ENCODE data around the gene FOXI3.

FOXI3 gene

DNA sequence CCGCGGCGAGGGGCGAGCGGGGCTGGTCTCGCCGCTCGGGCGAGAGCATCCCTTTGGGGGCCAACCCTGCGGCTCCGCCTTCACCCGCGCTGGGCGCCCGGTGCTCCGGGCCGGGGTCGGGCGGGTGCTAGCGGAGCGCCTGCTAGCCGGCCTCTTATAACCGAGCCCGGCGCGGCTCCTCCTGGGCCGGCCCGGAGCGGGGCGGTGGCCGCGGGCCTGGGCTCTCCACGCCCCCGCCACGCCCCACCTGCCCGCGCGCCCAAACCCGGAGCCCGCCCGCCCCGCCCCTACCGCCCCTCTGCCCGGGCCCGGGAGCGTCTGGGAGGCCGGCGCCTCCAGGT is at the start of gene FOXI3:
Gene FOXI3, minus strand, starts transcription at position 129 of the 341 bp plus-strand sequence. CDS start 158 bp downstream, outside the sequence.
- no peak for DNase-seq

DNA sequence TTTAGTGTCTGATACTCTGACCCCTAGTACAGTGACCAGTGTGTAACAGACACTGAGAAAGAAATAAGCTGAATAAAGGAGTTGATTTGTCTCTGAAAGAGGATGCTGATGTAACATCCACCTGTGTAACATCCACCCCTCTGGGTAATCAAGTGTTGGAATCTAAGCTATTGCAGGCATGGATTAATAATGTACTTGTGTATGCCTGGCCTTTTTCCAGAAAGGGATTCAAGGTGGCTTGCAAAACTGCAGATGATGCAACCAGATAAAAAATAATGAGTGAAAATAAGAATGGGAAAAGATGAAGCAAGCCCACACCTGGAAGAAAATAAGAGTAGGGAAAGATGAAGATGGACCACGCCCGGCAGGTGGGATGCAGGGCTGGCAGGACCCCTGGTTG is 48.2 kb upstream of the FOXI3 start:
- DNase-seq, result no peak

DNA sequence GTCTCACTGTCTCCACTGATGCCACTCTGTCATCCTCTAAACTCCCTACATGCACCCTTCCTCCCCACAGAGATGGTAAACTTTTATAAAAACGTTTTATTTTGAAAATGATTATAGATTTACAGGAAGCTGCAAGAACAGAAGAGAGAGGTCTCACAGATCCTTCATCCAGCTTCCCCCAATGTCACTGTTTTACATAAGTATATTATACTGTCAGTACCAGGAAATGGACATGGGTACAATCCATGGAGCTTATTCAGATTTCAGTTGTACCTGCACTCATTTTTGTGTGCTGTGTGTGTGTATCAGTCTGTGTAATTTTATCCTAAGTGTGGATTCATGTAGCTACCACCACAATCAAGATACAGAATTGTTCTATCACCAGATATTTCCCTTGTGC is 46.7 kb upstream of the FOXI3 start:
- no peak for DNase-seq

DNA sequence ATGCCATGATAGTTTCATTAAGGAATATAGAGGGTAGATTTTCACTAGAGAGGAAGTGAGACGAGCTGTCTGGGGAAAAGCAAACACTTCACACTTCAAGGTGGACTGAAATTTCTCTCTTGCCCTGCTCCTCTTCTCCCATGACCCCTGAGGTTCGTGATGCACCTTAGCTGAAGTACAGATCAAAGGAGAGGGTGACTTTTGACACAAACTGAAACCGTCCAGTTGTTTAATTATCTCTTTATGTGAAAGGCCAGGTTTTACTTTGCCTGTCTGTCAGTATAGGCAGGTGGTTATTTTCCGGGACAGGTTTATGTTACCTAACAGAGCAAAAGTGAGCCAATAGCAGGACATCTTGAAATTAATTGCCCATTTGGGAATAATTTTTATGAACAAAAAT is 41.0 kb upstream of the FOXI3 start:
- no peak for DNase-seq

DNA sequence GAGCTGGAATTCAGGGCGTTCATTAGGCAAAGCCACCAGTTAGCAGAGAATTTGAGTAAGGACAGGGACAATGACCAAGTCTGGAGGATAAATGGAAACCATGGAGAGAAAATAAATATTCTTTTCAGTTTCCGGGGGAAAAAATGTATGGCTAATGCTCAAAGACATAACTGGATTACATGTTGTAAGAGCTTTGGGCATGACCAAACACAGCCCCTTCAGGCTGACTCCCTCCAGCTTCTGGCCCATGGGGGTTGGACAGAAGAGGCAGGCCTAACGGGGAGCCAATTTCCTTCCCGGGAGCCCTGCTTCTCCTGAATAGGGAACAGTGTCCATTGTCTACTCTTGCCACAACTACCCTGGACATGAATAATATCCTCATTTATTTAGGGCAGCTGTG is 39.5 kb upstream of the FOXI3 start:
- DNase-seq, result no peak

DNA sequence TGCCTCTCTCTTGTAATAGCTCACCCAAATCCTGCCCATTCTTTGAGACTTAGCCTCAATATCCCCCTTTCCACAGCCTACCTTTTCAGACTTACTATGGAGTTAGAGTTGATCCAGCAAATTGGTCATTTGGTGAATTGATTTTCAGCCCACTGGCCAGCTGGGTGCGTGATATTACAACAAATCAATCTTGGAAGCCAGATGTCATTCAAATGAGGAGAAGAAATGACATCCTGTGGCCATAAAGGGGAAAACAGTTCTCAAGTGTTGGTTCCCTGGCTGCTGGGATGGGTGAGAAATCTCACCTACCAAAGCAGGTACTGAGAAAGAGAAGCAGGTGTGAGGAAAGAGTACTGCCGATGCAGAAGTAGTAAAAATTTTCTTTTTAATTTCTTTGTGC is 36.7 kb upstream of the FOXI3 start:
- no peak for DNase-seq

DNA sequence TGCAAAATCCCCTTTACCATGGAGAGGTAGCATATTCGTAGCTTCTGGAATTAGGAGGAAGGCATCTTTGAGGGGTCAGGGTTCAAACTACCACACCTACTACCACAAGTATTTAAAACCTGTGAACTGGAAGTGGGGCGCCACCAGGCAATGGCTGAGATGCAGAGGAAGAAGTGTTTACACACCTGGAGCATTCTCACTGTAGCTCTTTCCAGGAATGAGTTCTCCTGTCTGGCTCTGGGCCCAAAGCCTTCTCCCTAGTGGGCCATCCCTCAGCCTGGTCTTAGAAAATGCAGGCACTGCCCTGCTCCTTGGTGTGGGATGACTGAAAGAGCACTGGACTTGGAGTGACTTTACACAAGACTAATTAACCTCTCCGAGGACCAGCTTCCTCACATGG is 30.7 kb upstream of the FOXI3 start:
- no peak for DNase-seq

DNA sequence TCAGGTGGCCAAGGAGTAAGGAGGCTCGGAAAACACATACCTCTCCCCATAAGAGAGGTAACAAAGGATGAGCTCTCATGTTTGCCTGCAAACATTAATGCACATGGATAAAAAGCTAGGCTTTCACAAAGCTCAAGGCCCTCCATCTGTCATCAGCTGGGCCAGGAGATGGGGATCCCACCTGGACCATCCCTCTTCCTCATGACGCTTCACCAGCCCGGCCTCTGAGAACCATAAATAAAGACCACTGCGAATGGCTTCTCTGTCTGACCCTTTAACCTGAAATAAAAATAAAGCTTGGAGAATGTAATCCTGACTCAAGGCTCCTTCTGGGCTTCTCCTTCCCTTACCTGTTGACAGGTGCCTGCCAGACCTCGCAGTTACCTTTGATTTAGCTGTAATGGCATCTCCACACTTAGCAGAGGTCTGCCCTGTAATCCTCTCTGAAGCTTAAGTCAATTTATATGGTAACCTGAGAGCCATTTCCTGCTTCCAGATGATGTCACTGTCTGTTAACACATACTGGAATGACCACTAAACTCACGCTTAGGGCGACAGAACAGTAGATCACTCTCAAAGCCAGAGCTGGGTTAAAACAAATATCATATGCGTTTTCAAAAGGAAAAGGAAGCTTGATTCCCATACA is 29.3 kb upstream of the FOXI3 start:
- no peak for DNase-seq

DNA sequence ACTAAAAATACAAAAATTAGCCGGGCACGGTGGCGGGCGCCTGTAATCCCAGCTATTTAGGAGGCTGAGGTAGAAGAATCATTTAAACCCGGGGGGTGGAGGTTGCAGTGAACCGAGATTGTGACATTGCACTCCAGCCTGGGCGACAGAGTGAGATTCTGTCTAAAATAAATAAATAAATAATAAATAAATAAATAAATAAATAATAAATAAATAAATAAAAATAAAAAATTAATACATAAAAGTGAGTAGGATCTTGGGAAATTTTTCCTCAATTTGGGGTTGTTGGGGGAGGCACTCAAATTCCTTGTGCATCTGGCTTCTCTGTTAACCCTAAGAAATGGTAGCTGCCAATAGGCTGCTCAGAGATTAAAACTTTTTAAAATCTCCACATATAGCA is 20.3 kb upstream of the FOXI3 start:
- DNase-seq, result no peak

DNA sequence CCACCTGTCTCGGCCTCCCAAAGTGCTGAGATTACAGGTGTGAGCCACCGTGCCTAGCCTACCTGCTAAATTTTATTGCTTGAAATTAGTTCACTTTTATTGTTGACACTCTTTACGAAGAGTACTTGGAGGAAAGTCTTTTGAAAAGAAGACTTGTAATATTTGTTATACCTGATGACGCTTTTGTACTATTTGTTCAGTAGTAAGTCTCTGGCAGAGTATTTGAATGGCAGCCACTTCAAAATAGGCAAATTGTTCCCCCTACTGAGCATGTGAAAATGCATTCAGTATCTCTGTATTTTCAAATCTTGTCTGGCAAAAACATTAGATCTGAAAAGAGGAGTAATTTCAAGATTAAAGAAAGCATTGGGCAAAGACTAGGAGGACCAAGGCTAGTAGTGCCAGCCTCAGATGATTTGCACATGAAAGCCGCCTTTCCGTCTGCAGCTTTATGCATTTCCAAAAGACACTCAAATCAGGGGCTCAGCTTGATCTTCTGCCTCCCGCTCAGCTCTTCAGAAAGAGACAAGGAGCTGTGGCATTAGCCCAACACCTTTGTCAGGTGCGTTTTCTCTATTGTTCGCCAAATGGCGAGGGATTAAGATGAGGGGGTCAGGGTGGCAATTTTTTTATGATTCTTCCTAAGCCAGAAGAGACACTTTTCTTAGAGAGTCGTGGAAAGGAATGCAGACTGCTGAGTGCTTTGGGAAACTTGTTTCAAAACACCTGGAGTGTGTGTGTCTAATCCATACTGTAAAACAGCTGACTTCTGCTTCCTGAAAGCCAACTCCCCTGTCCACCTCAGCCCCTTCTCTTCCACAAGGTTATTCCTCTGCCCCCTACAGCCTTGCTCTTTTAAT is 18.8 kb upstream of the FOXI3 start:
- DNase-seq, result no peak

DNA sequence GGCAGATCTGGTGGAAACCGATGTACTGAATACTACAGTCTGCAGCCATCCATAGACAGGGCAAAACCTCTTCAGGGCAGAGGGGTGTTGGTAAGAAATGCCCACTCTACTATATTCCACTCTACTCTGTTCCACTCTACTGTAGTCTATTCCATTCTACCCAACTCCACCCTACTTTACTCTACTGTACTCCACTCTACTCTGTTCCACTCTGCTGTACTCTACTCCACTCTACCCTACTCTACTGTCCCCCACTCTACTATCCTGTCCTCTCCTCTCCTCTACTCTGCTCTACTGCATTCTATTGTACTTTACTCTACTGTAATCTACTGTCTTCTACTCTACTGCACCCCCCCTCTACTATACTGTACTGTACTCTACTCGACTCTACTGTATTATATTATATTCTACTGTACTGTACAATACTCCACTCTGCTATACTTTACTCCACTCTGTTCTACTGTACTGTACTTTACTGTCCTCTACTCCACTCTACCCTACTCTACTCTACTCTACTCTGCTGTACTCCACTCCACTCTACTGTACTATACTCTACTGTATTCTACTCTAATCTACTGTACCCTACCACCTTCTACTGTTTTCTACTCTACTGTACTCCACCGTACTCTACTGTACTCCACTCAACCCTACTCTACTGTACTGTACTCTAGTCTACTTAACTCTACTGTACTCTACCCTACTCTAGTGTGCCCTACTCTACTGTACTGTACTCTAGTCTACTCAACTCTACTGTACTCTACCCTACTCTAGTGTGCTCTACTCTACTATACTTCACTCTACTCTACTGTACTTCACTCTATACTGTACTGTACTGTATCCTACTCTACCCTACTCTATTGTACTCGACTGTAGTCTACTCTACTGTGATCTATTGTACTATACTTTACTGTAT is 17.0 kb upstream of the FOXI3 start:
- DNase-seq, result no peak

DNA sequence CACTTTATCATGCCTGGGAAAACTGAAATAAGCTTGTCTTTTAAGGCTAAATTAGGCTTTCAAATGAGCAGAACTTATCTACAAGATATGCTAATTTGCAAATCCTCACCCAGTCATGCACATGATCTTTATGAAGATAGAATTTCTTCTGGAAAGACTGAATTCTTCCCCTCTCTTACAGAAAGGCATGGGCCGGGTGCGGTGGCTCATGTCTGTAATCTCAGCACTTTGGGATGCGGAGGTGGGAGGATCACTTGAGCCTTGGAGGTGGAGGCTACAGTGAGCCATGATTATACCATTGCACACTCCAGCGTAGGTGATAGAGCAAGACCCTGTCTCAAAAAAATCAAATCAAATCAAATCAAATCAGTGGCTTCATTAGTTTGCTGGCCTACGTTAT is 11.7 kb upstream of the FOXI3 start:
- no peak for DNase-seq

DNA sequence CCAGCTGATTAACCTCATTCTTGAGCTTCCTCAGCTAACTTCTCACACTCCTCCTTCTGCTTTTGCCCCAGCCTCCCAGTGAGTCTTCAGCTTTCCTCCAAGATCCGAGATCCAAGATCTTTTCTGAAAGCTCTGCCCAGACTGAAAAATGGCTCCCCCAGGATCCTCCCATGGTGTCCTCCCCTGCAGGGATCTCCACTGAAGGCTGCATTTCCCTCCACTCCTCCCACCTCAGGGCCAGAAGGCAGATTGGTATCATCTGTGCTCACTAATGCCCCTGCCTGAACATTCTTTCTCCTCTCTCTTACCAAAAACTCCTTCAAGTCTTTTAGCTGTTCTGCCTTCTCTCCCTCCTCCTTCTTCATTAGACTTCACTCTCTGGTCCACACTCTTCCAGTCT is 6.1 kb upstream of the FOXI3 start:
- DNase-seq, result no peak

DNA sequence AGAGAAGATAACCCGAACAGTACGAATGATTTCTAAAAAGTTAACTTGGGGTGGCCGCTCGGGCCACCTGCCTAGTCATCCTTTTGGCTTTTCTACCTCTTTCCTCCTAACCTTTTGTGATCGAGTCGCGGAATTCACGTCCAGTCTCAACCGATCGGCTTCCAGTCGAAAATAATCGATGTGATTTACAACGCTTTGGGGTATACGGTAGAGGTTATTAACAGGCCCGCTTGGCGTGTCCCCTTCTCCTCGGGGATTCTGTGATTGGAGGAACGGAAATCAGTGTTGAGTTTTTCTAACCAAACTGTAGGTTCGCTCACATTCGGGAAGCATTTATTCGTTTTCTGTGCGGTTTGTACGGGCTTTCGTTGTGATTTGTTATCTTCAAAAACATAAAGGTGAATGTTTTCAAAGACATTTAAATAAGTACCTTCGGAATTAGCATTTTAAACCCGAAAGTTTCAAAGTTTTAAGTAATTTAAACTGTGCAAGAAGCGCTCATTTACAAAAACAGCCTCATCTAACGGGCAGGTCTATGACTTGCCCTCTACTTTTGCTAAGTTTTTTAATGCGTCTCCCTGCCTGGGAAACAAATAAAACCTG is 588 bp upstream of the FOXI3 start:
- no peak for DNase-seq

DNA sequence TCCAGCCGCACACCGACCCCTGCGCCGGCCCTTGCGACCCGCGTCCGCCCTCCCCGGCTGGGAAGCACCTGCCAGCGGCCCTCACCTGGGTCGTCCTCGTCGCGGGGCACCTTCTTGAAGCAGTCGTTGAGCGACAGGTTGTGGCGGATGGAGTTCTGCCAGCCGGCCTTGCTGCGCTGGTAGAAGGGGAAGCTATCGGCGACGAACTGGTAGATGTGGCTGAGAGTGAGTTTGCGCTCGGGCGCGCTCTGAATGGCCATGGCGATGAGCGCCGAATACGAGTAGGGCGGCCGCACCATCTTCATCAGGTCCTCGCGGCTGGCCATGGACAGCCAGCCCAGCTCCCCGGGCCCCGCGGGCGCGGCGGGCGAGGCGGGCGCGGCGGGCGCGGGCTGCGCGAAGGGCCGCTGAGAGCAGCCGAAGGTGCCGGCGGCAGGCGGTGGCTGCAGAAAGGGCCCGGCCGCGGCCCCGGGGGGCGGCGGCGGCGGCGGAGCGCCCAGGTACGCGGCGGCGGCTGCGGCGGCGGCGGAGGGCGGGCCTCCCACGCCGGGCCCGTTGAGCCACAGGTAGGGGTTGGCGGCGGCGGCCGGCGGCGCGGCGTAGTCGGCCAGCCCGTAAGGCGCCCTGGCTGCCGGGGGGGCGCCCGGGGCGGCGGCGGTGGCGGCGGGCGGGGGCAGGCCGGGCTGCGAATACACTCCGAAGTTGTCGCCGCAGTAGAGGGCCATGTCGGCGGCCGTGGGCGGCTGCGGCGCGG is 505 bp downstream of the FOXI3 start:
- DNase-seq, result no peak

DNA sequence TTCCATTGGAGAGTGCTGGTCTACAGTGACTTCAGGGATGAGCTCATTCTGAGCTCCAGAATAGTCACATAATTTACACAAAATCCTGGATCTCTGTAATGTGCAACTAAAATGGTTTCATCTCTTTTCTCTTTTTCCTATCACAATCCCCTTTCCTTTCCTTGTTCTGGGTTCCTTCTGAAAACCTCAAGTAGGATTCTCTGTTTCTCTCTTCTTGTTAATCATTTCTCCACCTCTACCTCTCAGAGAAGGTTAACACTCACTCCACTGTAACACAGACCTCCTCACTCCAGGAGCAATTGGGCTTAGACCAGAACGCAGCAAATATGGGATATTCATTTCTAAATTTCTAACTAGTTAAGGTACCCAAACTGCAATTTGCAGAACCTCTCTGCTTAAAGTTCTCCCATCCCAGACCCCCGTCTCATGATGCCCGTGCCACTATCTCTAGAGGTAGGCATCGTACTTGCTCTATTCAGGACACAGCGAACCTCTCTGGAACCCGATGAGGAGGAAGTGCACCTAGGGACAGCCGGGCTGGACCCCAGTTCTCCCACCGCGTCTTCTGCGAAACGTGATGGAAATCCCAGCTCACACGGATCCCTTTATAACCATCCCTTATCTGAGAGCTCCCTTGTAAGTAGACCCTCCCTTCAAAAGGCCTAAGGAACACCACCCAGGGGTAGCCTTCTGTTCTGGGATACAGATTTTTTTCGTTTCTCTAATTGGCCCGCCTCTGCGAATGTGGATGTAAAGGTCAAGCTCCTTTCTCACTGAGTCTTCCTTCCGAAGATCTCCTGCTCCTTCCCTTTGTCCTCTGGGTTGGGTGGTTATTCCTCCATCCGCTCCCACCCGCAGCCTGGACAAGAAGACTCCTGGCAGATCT is 1.3 kb downstream of the FOXI3 start:
- no peak for DNase-seq

DNA sequence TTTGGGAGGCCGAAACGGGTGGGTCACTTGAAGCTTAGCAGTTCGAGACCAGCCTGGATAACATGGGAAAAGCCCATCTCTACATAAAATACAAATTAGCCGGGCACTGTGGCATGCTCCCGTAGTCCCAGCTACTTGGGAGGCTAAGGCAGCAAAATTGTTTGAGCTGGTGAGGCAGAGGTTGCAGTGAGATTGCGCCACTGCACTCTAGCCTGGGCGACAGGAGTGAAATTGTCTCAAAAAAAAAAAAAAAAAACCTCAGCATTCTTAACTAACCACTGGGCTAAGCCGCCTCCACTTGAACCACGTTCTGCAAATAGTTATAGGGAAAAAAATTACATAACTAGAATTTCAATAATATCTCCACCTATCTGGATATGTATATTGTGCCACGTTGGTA is 2.3 kb downstream of the FOXI3 start:
- no peak for DNase-seq

DNA sequence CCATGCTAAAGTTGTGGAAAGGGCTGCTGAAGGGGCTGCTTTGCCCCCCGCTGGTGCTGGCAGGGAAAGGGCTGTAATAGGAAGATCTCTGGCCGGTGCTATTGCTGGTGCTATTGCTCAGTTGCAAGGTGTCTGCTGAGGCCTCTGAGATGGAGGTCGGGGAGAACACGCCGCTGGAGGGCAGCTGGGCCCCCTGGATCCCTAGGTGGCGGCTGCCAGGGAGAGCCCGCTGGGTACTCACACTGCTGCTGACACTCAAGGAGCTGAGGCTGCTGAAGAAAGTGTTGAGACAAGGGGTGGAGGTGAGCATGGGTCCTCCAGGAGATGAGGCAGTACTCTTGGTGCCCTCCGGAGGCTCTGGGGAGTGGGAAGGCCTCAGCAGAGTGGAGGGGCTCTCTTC is 4.2 kb downstream of the FOXI3 start:
- DNase-seq, result no peak

DNA sequence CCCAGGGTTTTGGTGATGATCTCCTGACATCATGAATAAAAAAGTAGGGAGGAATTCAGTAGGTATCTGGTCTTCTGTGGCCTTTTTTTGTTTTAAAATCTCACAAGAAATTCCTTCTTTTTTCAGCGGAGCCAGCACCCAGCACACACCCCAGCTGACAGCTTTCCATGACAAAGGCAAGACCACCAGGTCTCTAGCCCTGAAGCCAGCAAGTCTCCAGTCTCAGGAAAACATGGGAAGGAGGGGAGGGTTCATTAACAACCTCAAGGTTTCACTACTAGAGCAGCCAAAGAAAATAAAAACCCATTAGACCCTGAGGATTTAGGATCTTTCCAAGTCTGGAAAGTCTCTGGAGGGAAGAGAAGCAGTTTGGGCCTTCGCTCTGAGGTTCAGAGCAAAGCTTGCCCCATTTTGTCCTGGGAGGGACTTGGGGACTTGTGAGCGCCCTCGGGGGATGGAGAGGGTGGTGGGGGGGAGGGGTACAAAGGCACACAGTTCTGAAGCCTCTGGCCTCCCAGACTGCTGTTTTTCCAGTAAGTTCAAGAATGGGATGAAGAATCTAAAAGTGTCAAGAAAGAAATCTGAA is 9.0 kb downstream of the FOXI3 start:
- DNase-seq, result no peak

DNA sequence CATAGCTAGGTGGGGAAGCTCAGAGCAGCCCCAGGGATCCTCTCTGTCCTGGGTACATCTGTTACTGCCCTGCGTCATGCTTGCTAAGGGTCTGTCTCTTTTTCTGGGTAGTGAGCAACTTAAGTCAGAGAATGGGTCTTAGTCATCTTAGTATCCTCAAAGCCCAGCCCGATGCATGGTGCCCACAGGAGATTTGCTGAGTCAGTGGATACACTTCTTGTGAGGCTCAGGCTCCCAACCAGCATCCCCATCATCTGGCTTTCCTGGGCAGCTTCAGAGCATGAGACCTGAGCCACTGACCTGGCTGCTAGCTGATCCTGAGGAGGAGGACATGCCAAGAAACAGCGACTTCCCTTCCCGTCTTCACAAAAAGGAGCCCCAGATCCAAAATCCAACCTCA is 10.0 kb downstream of the FOXI3 start:
- DNase-seq, result no peak

DNA sequence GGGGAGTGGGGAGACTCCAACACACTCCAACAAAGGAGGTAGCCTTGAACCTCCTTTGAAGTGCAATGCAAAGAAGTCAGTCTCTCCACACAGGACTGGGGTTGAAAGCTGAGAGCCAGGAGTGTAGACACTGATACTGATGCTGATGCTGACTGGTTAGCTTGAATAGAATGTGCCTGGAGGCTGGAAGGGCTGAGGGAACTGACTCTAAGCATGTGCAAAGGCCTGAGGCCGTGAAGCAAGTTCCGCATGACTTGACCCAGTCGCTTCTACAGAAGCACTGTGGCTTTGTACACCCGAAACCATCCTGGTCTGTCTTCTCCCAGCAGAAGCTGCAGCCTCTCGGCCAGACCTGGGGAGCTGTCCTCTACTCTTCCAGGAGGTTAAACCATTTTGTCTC is 10.4 kb downstream of the FOXI3 start:
- DNase-seq, result no peak

All from C1 segment of cervical spinal cord (tissue), 14 donors.